ENCODE data around the gene SHLD2.
"Not testable (repeated sequence)": the region's sequence is repeated elsewhere in the genome, so short reads cannot be mapped to it uniquely, and the experiment has no call there.

Gene SHLD2

DNA sequence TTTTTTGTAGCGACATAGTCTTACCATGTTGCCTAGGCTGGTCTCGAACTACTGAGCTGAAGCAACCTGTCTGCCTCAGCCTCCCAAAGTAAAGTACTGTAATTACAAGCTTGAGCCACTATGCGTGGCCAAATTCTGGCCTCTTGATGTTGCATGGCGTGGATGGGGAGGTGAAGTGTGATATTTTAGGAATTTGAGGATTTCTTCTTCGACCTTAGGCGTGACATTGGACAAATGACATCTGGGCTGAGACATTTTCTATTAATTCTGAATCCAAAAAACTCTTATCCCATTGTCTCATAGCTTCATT is 48.1 kb downstream of the SHLD2 start:
- FAIRE-seq, result not testable (repeated sequence)

- not testable (repeated sequence) for FAIRE-seq
Observed at GRCh38 chr10:87145598-87145997, 50.6 kb downstream of the SHLD2 start.

DNA sequence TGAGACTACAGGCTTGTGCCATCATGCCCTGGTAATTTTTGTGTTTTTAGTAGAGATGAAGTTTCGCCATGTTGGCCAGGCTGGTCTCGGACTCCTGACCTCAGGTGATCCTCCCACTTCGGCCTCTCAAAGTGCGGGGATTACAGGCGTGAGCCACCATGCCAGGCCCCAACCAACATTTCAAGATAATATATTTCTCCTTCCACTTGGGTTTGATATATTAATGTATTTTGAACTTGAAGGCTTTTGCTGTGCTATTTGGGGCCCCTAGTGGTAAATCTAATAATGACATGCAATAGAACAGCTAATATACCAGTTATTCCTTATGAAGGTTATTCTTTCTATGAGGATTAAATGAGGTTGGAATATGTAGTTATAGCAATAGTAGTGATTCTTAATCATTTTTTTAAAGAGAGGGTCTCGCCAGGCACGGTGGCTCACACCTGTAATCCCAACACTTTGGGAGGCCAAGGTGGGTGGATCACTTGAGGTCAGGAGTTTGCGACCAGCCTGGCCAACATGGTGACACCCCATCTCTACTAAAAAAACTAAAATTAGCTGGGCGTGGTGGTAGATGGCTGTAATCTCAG is 54.1 kb downstream of the SHLD2 start:
- FAIRE-seq, result peak; percentile 87

GRCh38 chr10:87151516-87151915 is 56.5 kb downstream of the SHLD2 start:
- FAIRE-seq, result not testable (repeated sequence)

DNA sequence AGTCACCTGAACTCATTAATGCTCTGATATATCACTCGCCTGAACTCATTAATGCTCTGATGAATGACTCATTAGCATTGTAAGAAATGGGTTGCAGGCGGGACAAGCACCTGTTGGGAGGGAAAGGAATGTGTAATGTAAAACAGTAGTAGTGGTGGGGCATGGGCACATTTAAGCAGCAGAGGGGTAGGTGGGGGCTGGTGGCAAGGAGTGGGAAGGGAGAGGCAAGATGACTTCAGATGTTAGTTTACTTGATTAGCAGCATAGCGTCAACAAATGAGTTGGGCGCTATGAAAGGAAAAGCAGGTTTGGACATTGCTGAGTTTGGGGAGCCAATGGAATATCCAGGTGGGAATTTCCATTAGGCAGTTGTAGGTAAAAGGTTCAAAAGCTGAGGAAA is 61.8 kb downstream of the SHLD2 start:
- not testable (repeated sequence) for FAIRE-seq

DNA sequence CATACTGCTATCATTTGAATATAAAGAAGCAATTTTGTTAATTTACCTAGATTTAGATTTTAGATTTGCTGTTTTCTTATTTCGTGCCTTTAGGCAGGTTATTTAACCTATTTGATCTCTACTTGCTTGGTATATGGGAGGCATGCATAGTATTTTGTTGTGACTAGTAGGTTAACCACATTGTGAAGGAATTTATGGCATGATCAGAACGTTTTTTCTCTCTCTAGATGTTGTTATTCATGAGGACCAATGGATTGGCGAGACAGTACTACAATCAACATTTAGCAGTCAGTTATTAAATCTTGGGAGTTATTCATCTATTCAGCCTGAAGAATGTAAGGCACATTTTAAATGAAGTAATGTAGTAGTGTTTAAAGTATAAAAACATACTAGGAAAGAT is 62.8 kb downstream of the SHLD2 start:
- not testable (repeated sequence) for FAIRE-seq

- not testable (repeated sequence) for FAIRE-seq
Observed at GRCh38 chr10:87162703-87163293, 67.8 kb downstream of the SHLD2 start.

- FAIRE-seq, result not testable (repeated sequence)
Observed at GRCh38 chr10:87163414-87163813, 68.4 kb downstream of the SHLD2 start.

DNA sequence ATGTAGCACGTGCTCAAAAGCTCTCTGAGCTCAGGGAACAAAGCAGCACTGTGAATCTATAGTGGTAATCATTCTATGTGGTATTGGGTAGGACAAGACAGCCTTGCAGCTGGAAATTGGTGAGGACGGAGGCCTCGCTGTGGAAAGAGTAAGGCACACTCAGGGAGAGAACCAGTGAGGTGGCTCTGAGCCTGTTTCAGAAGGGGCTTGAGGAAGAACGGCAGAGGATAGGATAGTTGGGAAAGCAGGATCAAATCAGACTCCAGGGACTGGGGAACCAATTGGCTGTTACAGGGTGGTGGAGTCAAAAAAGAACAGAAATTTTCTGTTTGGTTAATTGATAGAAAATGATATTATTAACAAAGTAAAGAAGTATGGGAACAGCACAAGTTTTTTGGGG is 74.9 kb downstream of the SHLD2 start:
- FAIRE-seq, result not testable (repeated sequence)

DNA sequence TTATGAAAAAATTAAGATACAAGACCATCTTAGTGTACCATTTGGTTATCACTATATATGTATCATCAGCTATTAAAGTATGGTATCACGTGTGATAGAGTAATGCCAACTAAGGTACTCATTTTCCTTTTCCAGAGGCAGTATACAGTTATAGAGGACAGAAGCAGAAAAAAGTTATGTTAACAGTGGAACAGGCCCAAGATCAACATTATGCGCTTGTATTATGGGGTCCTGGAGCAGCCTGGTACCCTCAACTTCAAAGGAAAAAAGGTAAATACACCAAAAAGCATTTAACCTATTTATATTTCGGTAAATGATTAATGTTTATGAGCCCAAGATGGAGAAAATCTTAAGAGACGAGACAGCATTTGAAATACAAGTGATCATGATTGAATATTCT is 75.7 kb downstream of the SHLD2 start:
- FAIRE-seq, result not testable (repeated sequence)

DNA sequence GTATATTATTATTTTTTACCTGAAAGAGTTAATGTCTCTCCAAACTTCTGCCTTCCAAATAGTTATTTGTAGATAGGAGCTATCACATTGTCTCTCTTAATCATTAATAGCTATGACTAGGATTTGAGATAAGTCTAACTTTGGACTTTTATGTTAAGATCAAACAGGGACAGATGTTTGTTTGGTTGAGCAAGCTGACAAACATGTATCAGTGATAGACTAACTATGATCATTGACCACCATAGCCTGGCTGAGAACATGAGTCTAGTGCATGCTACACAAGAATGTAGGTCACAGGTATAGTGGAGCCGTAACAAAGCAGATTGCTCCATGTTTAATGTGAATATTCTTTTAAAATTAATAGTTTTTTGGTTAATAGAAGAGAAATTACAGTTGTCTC is 76.7 kb downstream of the SHLD2 start:
- FAIRE-seq, result not testable (repeated sequence)

DNA sequence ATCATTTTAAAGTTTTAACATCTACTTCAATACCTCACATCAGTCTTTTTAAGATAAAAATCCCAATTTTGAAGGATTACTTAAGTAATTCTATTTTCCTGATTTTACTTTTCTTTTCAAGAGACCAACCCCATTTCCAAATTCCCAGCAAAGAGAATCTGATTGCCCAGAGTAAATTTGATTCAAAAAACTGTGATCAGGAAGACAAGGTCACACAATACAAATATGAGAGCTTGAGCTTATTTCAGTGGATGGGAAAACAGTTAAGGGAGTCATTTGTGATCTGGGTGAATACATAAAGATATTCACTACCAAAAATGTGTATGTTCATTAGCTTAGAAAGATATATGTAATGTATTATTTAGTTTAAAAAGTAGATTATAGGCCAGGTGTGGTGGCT is 77.2 kb downstream of the SHLD2 start:
- FAIRE-seq, result not testable (repeated sequence)

DNA sequence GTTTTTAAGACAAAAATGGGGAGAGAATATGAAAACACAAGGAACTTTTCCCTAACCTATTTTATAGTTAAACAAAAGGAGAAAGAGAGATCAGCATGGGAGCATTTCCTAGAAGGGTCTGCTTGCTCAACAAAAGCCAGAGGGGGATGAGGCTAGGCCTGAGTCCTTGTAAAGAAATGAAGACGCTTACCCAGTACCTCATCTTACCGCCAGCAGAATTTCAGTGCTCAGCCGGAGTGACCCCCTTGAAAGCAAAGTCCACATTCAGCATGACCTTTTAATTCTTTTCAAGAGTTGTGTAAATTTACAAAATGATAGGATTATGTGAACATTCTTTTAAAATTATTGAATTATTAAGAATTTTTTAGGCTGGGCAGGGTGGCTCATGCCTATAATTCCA is 82.6 kb downstream of the SHLD2 start:
- FAIRE-seq, result not testable (repeated sequence)

DNA sequence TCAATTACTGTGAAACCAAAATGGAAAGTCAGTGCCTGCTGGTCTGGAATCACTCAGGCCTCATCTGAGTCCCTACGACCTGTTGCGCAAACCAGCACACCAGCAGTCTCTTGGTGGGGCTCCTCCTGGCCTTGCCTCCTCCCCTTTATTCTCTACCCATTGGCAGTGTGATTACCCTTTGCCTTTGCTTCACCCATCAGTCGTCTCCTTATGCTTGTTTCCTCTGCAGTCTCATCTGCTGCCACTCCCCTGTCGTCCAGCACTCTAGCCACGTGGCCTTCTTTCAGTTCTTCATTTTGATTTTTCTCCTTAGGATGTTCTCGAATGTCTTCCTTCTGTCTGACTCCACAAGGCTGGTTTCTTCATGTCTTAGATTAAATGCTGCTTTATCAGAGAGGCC is 89.4 kb downstream of the SHLD2 start:
- FAIRE-seq, result not testable (repeated sequence)

GRCh38 chr10:87186016-87186415 is 91.0 kb downstream of the SHLD2 start:
- not testable (repeated sequence) for FAIRE-seq

DNA sequence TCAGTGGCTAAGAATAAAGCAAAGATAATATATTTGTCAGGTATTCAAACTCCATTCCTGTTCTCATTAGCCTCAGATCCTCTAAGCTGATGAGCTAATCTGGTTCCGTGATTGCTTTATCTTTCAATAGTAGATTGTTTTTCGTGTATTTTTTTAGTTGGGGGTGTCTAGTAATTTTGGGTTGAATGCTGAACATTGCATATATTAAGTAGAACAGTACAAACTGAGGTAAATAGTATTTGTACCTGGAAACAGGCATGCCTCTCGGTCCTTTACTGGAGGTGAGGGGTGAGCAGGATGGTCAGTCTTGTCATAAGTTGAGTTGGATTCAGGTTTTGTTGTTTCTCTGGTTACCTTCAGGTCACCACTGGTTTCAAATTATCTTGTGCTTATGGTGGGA is 92.6 kb downstream of the SHLD2 start:
- not testable (repeated sequence) for FAIRE-seq

GRCh38 chr10:87191841-87192240 is 96.8 kb downstream of the SHLD2 start:
- FAIRE-seq, result not testable (repeated sequence)

DNA sequence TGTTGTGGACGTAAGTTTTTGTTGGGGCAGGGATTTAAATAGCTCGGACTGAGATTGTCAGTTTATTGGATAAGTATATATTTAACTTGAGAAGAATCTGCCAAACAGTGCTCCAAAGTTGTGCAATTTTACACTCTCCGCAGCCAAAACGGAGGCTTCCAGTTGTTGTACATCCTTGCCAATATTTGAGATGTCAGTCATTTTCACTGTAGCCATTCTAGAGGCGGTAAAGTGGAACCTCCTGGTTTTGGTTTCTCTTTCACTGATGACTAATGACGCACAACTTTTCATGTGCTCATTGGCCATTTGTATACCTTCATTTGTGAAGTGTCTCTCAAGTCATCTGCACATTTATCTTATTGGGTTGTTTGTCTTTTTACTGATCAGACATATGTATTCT is 105.9 kb downstream of the SHLD2 start:
- FAIRE-seq, result not testable (repeated sequence)

DNA sequence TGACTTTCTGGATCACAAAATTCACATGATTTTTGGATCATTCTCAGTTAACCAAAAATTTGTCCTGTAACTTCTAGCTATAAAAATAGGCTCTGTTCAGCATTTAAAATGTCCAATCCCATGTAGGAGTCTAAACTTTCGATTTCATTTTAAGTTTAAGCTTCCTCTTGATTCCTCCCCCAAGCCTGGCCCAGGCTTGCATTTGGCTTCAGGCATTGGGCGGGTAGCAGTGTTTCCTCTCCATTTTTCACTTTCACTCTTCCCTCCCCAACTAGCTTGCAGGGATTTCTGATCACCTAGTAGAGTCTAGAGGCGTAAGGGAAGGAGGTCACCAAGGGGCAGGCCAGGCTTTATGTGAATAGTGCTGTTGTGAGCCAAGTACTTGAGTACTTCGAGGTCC is 109.8 kb downstream of the SHLD2 start:
- peak; percentile 76 for FAIRE-seq

- not testable (repeated sequence) for FAIRE-seq
Observed at GRCh38 chr10:87206922-87207321, 111.9 kb downstream of the SHLD2 start.

- peak; percentile 26 for FAIRE-seq
Observed at GRCh38 chr10:87210309-87210708, 115.3 kb downstream of the SHLD2 start.

DNA sequence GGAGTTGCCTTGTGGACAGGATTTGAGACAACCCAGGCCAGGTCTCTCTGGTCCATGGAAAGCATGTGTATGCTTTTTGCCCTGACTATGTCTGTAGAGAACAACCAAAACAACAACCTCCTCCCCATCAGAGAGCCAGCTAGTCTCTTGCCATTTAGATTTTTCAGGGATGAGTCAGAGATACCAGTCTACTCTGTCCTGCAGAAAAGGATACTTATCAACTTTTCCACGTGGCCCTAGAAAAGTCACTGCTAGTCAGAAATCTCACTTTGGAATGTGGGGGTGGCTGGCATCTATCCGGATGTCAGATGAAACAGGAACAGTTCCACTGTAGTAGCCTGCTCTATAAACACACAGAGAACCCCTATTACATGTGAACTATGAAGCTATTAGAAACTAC is 116.8 kb downstream of the SHLD2 start:
- FAIRE-seq, result not testable (repeated sequence)

DNA sequence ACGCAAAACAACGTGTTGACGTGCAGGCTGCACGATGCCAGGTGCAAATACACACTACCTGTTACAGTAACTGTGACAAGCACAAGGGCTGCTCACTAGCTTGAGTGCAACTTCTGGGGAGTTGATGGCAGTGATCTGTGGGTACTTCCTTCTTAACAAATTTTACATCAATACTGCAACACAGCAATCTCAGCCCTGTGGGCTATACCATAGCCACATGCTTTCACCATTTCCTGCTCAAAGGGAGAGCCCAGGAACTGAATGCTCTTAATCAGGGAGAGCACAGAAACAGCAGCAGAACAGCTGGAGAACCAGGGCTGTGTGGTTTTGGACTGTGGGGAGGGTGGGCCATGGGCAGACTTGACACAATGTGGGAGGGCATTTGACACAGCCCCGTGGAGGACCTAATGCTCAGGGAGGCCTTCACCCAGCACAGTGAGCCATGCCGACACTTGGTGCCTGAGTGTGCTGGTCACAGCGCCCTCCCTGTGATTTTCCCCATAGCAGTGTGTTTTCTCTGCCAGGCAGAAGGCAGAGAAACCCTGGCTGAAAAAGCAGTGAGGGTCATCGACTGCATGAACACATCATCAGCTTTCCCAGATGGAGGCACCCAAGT is 118.3 kb downstream of the SHLD2 start:
- not testable (repeated sequence) for FAIRE-seq

DNA sequence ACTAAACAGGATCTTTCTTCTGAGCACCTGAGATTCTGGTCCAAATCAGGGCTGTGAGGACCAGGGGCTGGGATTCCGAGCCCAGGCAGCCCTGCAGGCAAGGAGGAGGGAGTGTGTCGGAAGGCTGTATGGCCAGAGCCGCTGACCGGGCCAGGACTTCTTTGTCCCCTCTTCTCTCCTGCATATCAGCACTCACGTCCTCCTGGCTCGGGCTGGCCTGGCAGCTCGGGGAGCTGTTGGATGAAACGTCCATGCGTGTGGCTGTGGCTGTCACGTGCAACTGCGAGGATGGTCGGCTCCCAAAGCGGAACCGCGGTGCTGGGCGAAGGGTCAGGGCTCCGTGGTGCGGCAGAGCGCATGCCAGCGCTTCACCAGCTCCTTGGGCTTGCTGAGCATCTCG is 118.8 kb downstream of the SHLD2 start:
- not testable (repeated sequence) for FAIRE-seq
